GM21360 (cell line): ENCODE results near the gene CACUL1.
"Not testable (repeated sequence)": the region's sequence is repeated elsewhere in the genome, so short reads cannot be mapped to it uniquely, and the experiment has no call there.

Experiments
- ATAC-seq: cut with Tn5 transposase; IDR thresholded peaks from one replicate; pipeline ENCODE4 v1.9.1; 2021; ENCODE audit warnings: mild to moderate bottlenecking, moderate library complexity; ENCODE audit not compliant: unreplicated experiment

The CACUL1 gene

GRCh38 chr10:118769898-118770600, 15.3 kb upstream of the CACUL1 start:
- no peak for ATAC-seq

GRCh38 chr10:118768041-118768919, 13.5 kb upstream of the CACUL1 start:
- ATAC-seq: no peak

GRCh38 chr10:118767297-118768040, 12.7 kb upstream of the CACUL1 start:
- ATAC-seq: no peak

- no peak for ATAC-seq
Measured at GRCh38 chr10:118764195-118764594, 9.4 kb upstream of the CACUL1 start.

- no peak for ATAC-seq
Measured at GRCh38 chr10:118763202-118763988, 8.6 kb upstream of the CACUL1 start.

- ATAC-seq: no peak
Measured at GRCh38 chr10:118760265-118760664, 5.5 kb upstream of the CACUL1 start.

GRCh38 chr10:118758449-118758848, 3.7 kb upstream of the CACUL1 start:
- ATAC-seq: no peak

- ATAC-seq: peak; percentile 9
Measured at GRCh38 chr10:118754229-118754555, 578 bp downstream of the CACUL1 start.

- peak; percentile 10 for ATAC-seq
Measured at GRCh38 chr10:118753331-118754228, 1.2 kb downstream of the CACUL1 start.

GRCh38 chr10:118752409-118752808, 2.4 kb downstream of the CACUL1 start:
- ATAC-seq: no peak

- ATAC-seq: no peak
Measured at GRCh38 chr10:118751265-118751664, 3.5 kb downstream of the CACUL1 start.

GRCh38 chr10:118748041-118748440, 6.7 kb downstream of the CACUL1 start:
- ATAC-seq: no peak

GRCh38 chr10:118746246-118746645, 8.5 kb downstream of the CACUL1 start:
- no peak for ATAC-seq

GRCh38 chr10:118745056-118745455, 9.7 kb downstream of the CACUL1 start:
- no peak for ATAC-seq

- not testable (repeated sequence) for ATAC-seq
Measured at GRCh38 chr10:118744346-118744918, 10.3 kb downstream of the CACUL1 start.

GRCh38 chr10:118742782-118743181, 12.0 kb downstream of the CACUL1 start:
- no peak for ATAC-seq

- ATAC-seq: no peak
Measured at GRCh38 chr10:118742032-118742431, 12.7 kb downstream of the CACUL1 start.

- ATAC-seq: no peak
Measured at GRCh38 chr10:118738406-118738805, 16.4 kb downstream of the CACUL1 start.

GRCh38 chr10:118737603-118738302, 17.0 kb downstream of the CACUL1 start:
- ATAC-seq: no peak
